ENCODE measurements around the gene MED13L. TPM values are rescaled to one million over a fixed set of nuclear protein-coding genes. Genes with fewer than 3 reads are reported as not detected.

MED13L gene
- total RNA-seq, 2 experiments from 2014 or later, result 25.7 to 40.1 TPM

DNA sequence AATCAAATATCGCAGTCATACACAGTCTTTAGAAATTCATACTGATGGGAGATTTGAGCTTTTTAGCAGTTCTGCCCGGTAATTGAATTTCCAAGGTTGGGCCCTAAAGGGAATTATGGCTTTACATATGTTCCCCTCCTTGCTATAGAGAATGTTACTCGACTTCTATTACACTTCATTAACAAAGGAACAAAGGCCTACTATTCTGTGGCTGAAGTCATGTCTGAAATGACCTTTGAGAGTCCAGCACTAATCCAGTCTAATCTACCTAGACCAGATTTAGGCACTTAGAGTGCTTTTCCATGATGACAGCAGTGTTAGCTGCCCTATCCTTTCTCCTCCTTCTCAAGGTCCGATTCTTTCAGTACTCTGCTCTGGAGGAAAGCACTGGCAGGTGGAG is 305.3 kb downstream of the MED13L start:
- H3K27ac ChIP-seq (ENCODE audit: low read depth, low read length, poor library complexity, severe bottlenecking), result no peak overlapping the region
- H3K4me1 ChIP-seq (ENCODE audit: insufficient read depth, low read length, poor library complexity, severe bottlenecking), result no peaks in the 10 kb centered on the region
- H3K4me2 ChIP-seq (ENCODE audit: low read length), result no peak overlapping the region
- TF ChIP-seq EZH2phosphoT487 (IDR thresholded peaks at IDR 0.05; ENCODE audit: borderline replicate concordance, low read depth, low read length), result no peak
- TF ChIP-seq, protein P1, sequence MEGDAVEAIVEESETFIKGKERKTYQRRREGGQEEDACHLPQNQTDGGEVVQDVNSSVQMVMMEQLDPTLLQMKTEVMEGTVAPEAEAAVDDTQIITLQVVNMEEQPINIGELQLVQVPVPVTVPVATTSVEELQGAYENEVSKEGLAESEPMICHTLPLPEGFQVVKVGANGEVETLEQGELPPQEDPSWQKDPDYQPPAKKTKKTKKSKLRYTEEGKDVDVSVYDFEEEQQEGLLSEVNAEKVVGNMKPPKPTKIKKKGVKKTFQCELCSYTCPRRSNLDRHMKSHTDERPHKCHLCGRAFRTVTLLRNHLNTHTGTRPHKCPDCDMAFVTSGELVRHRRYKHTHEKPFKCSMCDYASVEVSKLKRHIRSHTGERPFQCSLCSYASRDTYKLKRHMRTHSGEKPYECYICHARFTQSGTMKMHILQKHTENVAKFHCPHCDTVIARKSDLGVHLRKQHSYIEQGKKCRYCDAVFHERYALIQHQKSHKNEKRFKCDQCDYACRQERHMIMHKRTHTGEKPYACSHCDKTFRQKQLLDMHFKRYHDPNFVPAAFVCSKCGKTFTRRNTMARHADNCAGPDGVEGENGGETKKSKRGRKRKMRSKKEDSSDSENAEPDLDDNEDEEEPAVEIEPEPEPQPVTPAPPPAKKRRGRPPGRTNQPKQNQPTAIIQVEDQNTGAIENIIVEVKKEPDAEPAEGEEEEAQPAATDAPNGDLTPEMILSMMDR (conservative IDR thresholded peaks at IDR 0.05; ENCODE audit: low read length), result no peak
- BruUV-seq (replicated peaks), result no TSS peak
- ChIA-PET CTCF (ENCODE audit: unreplicated experiment) (no interaction called here), POLR2A (no interaction called here)
- H3K9me3 ChIP-seq (ENCODE audit: low read length), result no peaks in the 10 kb centered on the region
- peaks cover 16% of the 10 kb centered on the region for H3K36me3 ChIP-seq (ENCODE audit: insufficient read depth, low read length)
- DNase-seq (ENCODE audit: low spot score), result no peak
- no peak overlapping the region for H3K4me3 ChIP-seq (ENCODE audit: low read depth, low read length, poor library complexity, severe bottlenecking)
- no peaks in the 10 kb centered on the region for H3K9me2 ChIP-seq (ENCODE audit: insufficient read depth, low read length)
- no peak overlapping the region for H2AFZ ChIP-seq (ENCODE audit: low read length)
- H4K20me1 ChIP-seq (ENCODE audit: insufficient read depth, low read length), result no peaks in the 10 kb centered on the region
- intact Hi-C loops (cut with micrococcal nuclease; ENCODE audit: unreplicated experiment), result no loop called here
- H3K79me2 ChIP-seq (ENCODE audit: insufficient read depth, low read depth, low read length), result no peaks in the 10 kb centered on the region

DNA sequence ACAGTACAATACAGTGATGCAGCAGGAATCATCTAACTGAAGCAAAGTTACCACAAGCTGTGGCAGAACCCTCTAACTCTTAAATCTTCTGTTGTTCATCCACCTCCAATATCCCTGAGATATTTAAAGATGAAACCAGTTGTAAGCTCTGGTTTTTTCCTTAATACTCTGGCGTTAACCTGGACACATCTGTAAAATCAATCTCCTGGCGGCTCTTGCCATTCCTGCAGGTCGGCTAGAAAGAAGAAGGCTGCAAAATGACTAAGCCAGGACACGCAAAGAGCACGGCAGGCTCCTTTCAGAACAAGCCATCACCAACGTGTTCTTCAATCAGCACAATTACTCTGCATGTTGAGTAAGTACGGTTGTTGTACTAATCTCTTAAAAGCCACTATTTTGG is 309.3 kb downstream of the MED13L start:
- Histone ChIP-seq H3K36me3 (ENCODE audit: insufficient read depth, low read length) (peaks cover 27% of the 10 kb centered on the region), H3K79me2 (ENCODE audit: insufficient read depth, low read depth, low read length) (no peaks in the 10 kb centered on the region), H3K27ac (ENCODE audit: low read depth, low read length, poor library complexity, severe bottlenecking) (no peak overlapping the region), H3K9me2 (ENCODE audit: insufficient read depth, low read length) (no peaks in the 10 kb centered on the region), H2AFZ (ENCODE audit: low read length) (no peak overlapping the region), H3K4me1 (ENCODE audit: insufficient read depth, low read length, poor library complexity, severe bottlenecking) (no peaks in the 10 kb centered on the region), H3K4me3 (ENCODE audit: low read depth, low read length, poor library complexity, severe bottlenecking) (no peak overlapping the region), H4K20me1 (ENCODE audit: insufficient read depth, low read length) (no peaks in the 10 kb centered on the region), H3K4me2 (ENCODE audit: low read length) (no peak overlapping the region), H3K9me3 (ENCODE audit: low read length) (no peaks in the 10 kb centered on the region)
- BruUV-seq (replicated peaks), result no TSS peak
- DNase-seq (ENCODE audit: low spot score), result no peak
- CTCF ChIA-PET (ENCODE audit: unreplicated experiment), result no interaction called here
- POLR2A ChIA-PET, result interaction anchor here (0.7 to 1.4 kb wide), 2 partner anchors 10 to 36 kb away, joined by 4 to 5 read pairs; no protein-coding TSS in a partner anchor
- TF ChIP-seq, protein P1 (conservative IDR thresholded peaks at IDR 0.05; ENCODE audit: low read length), result no peak
- TF ChIP-seq EZH2phosphoT487 (IDR thresholded peaks at IDR 0.05; ENCODE audit: borderline replicate concordance, low read depth, low read length), result no peak
- intact Hi-C loops (cut with micrococcal nuclease; ENCODE audit: unreplicated experiment), result no loop called here

DNA sequence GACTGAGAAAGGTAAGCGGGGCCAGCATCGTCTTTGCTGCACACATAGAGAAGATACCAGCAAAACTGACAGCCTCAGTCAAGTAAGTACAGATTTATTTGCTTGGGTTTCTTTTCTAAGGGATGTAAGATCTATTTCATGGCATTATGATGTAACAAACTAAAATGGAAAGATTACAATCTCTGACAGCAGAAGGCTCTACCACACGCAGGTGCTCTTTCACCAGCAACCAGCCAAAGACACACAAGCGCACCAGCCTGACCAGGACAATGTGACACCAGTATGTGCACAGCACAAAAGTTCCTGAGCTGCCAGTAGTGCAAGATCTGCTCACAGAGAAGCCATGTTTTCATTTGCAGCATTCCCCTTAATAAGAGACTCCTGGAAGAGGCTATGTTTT is 311.1 kb downstream of the MED13L start:
- Histone ChIP-seq H3K27ac (ENCODE audit: low read depth, low read length, poor library complexity, severe bottlenecking) (no peak overlapping the region), H2AFZ (ENCODE audit: low read length) (no peak overlapping the region), H3K4me2 (ENCODE audit: low read length) (no peak overlapping the region), H4K20me1 (ENCODE audit: insufficient read depth, low read length) (no peaks in the 10 kb centered on the region), H3K79me2 (ENCODE audit: insufficient read depth, low read depth, low read length) (no peaks in the 10 kb centered on the region), H3K9me3 (ENCODE audit: low read length) (no peaks in the 10 kb centered on the region), H3K4me3 (ENCODE audit: low read depth, low read length, poor library complexity, severe bottlenecking) (no peak overlapping the region), H3K9me2 (ENCODE audit: insufficient read depth, low read length) (no peaks in the 10 kb centered on the region), H3K4me1 (ENCODE audit: insufficient read depth, low read length, poor library complexity, severe bottlenecking) (no peaks in the 10 kb centered on the region), H3K36me3 (ENCODE audit: insufficient read depth, low read length) (peaks cover 27% of the 10 kb centered on the region)
- TF ChIP-seq EZH2phosphoT487 (IDR thresholded peaks at IDR 0.05; ENCODE audit: borderline replicate concordance, low read depth, low read length), result no peak
- TF ChIP-seq, protein P1 (conservative IDR thresholded peaks at IDR 0.05; ENCODE audit: low read length), result no peak
- ChIA-PET CTCF (ENCODE audit: unreplicated experiment) (no interaction called here), POLR2A (no interaction called here)
- intact Hi-C loops (cut with micrococcal nuclease; ENCODE audit: unreplicated experiment), result no loop called here
- BruUV-seq (replicated peaks), result no TSS peak
- no peak for DNase-seq (ENCODE audit: low spot score)

Measured in OCI-LY7 (cell line).